HG03342 (cell line): Measurements from ENCODE around the gene ERCC4.
"Not testable (repeated sequence)": the region's sequence is repeated elsewhere in the genome, so short reads cannot be mapped to it uniquely, and the experiment has no call there.

ENCODE experiments used
- ATAC-seq: cut with Tn5 transposase; IDR thresholded peaks from one replicate; pipeline ENCODE4 v1.9.1; 2021; ENCODE audit warnings: mild to moderate bottlenecking, moderate library complexity; ENCODE audit not compliant: unreplicated experiment

ERCC4 gene

GRCh38 chr16:13919683-13920509 lies at the start of gene ERCC4:
ERCC4 (plus strand) TSS chr16:13920154; CDS start chr16:13920166, 12 bp downstream.
- peak; percentile 96 for ATAC-seq

- ATAC-seq = no peak
Observed at GRCh38 chr16:13873835-13874438, 46.0 kb upstream of the ERCC4 start.

- ATAC-seq = no peak
Observed at GRCh38 chr16:13875614-13876284, 44.2 kb upstream of the ERCC4 start.

- no peak for ATAC-seq
Observed at GRCh38 chr16:13883276-13883675, 36.7 kb upstream of the ERCC4 start.

GRCh38 chr16:13883881-13884280 lies 36.1 kb upstream of the ERCC4 start:
- no peak for ATAC-seq

- no peak for ATAC-seq
Observed at GRCh38 chr16:13885700-13886099, 34.3 kb upstream of the ERCC4 start.

- no peak for ATAC-seq
Observed at GRCh38 chr16:13886608-13887007, 33.3 kb upstream of the ERCC4 start.

- not testable (repeated sequence) for ATAC-seq
Observed at GRCh38 chr16:13889323-13889722, 30.6 kb upstream of the ERCC4 start.

GRCh38 chr16:13892301-13892700 lies 27.7 kb upstream of the ERCC4 start:
- ATAC-seq = no peak

GRCh38 chr16:13895516-13895915 lies 24.4 kb upstream of the ERCC4 start:
- ATAC-seq = no peak

- ATAC-seq = no peak
Observed at GRCh38 chr16:13896543-13897182, 23.3 kb upstream of the ERCC4 start.

- ATAC-seq = no peak
Observed at GRCh38 chr16:13897806-13898205, 22.1 kb upstream of the ERCC4 start.

- ATAC-seq = no peak
Observed at GRCh38 chr16:13898233-13898632, 21.7 kb upstream of the ERCC4 start.

- ATAC-seq = no peak
Observed at GRCh38 chr16:13902052-13902451, 17.9 kb upstream of the ERCC4 start.

- no peak for ATAC-seq
Observed at GRCh38 chr16:13902677-13903076, 17.3 kb upstream of the ERCC4 start.

- ATAC-seq = no peak
Observed at GRCh38 chr16:13904179-13904691, 15.7 kb upstream of the ERCC4 start.

- ATAC-seq = not testable (repeated sequence)
Observed at GRCh38 chr16:13904822-13905221, 15.1 kb upstream of the ERCC4 start.

- no peak for ATAC-seq
Observed at GRCh38 chr16:13906168-13907089, 13.5 kb upstream of the ERCC4 start.

- no peak for ATAC-seq
Observed at GRCh38 chr16:13907431-13907830, 12.5 kb upstream of the ERCC4 start.

- ATAC-seq = no peak
Observed at GRCh38 chr16:13909069-13909468, 10.9 kb upstream of the ERCC4 start.
